Stimulated activated CD8-positive, alpha-beta memory T cell treated with anti-CD3 and anti-CD28 coated beads, Interleukin-4, amount 100 ng/mL, for 1 hour (primary cell): Measurements from ENCODE around the gene EFCAB14.
"Not testable (repeated sequence)": the region's sequence is repeated elsewhere in the genome, so short reads cannot be mapped to it uniquely, and the experiment has no call there.

Experiments used
- DNase-seq, 2 donors: peaks; one replicate each; pipeline ENCODE4 v3.0.0-alpha.2; 2020; ENCODE audit warnings: low read depth in 2 of 2, low spot score in 1 of 2

EFCAB14 gene, protein sequence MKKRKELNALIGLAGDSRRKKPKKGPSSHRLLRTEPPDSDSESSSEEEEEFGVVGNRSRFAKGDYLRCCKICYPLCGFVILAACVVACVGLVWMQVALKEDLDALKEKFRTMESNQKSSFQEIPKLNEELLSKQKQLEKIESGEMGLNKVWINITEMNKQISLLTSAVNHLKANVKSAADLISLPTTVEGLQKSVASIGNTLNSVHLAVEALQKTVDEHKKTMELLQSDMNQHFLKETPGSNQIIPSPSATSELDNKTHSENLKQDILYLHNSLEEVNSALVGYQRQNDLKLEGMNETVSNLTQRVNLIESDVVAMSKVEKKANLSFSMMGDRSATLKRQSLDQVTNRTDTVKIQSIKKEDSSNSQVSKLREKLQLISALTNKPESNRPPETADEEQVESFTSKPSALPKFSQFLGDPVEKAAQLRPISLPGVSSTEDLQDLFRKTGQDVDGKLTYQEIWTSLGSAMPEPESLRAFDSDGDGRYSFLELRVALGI

DNA sequence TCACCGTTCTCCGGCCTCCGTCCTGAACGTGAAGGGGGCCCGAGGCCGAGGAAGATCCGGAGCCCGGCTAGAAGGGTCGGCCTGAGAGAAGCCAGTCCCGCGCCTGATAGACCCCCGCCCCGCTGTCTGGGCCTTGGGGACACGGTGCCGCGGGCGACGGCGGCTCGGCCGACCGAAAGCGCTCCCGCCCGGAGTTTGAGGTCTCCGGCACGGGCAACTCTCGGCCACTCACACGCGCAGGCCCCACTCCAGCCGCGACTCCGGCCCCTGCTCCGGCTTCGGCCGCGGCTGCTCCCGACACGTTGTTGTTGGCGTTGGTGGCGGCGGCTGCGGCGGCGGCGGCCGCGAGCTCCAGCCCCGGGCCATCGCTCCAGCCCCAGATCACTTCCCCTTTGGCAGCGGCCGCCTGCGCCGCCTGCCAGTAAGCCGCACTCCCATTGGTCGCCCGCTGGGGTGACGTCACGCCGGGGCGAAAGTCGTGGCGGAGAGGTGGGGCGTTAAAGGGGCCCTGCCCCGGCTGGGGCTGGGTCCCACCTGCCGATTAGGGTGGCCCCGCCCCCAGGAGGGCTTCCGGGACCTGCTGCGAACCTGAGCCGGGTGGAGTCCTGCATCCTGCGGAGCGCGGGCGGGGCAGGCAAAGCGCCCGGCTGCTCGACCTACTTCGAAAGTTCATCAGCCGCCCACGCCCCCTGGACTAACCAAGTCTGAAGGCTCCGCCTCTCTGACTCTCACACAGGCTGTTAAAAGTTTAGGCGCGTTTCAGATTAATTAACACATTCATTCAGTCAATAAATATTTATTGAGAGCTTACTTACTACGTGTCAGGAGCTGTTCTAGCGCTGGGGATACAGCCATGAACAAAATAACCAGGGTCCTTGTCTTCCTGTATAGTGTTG lies at the start of gene EFCAB14:
Gene EFCAB14 (minus strand): TSS at position 388 of the 896 bp plus-strand sequence. CDS start 1,027 bp downstream, outside the sequence.
- peak; percentile 99 for DNase-seq

DNA sequence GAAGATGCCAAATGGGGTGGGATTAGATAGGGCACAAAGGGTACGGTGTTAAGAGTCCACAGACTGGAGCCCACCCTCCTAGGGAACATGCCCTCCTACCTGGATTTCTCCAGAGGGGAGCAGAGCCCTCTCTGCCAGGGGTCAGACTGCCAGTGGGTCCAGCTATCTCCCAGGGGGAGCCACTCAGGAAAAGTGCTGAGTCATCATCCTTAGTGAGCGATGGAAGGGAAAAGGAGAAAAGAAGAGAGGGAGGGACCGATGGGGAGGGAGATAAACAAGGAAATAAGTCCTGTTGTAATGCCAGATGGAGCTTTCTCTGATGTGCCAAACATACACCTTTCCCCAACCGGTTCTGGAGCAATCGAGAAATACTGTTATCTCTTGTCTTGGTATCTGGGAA lies 49.5 kb upstream of the EFCAB14 start:
- no peak for DNase-seq

DNA sequence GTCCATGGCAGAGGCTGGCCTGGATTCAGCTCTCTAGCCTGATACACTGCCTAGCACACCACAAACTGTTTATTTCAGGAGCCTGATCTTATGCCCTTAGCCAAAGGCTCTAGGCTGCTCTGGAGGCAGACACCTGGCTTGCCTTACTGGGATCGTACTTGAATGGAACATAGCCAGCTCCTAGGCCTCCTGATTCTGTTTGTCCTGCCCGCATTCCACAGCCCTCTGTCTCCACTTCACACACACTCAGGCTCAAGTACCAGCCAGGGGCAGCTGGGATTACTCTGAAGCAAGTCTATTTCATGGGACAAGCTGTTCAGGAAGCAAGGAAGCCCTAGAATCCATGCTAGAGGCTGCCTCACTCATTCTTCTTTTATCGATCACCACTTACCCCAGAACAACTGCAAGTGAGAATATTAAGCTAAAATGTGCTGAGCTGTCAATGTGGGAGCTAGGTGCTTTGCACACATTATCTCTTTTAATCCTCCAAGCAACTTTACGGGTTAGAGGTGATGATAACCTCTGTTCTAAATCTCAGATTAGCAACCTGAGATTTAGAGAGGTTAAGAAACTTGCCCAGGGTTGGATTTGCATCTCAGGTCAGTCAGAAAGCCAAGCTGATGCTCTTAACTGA lies 48.9 kb upstream of the EFCAB14 start:
- DNase-seq: no peak

DNA sequence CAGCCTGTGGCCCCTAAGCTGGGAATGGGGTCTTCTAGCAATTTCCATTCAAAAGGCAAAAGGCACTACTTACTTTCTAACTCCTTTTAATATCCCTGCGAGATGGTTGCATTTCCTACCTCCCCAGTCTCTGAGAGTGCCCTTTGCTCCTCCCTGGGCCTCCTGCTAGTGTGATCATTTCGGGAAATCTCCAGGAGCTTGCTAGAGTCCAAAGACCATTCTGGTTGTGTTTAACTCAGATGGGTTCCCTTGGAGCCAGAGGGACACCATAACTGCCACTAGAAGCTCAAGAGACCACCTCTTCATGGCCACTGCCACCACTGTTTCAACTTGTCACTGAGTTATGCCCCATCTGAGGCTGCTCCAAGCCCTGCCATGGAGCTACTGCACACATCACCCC lies 45.5 kb upstream of the EFCAB14 start:
- DNase-seq: no peak

DNA sequence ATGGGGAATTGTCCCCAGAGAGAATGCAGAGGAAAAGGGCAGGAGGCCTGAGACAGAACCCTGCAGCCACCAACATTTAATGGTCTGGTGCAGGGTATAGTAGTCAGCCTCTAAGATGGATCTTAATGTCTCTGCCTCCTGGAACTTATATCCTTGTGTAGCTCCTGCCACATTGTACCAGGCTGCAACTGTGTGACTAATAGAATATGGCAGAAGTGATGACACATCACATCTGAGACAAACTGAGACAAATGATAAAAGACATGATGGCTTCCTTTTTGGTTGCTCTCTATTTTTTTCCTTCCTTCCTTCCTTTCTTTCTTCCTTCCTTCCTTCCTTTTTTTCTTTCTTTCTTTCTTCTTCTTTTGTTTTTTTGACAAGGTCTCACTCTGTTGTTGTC lies 42.8 kb upstream of the EFCAB14 start:
- DNase-seq: no peak

DNA sequence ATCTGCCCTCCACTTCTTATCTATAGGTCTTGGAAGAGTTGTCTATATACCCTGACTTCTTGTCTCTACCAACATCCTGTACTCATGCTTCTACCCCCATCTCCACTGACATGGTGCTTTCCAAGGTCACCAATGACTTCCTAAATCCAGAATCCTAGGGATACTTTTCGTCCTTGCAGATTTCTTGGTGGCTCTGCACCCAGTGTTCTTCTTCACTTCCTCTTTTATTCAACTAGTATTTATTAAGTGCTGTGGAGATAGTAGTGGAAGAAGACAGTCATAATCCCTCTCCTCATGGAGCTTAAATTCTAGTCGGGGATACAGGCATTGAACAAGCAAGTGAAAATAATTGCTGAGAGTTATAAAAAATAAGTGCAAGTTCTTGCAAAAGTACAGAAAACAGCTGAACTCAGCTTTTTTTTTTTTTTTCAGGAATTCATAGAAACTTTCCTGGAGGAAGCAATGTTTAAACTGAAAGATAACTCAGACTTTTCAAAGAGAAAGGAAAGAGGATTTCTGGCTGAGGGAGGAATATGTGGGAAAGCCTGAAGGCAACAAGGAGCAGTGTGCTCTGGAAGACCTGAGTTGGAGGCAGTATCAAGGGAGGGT lies 41.7 kb upstream of the EFCAB14 start:
- DNase-seq: no peak

DNA sequence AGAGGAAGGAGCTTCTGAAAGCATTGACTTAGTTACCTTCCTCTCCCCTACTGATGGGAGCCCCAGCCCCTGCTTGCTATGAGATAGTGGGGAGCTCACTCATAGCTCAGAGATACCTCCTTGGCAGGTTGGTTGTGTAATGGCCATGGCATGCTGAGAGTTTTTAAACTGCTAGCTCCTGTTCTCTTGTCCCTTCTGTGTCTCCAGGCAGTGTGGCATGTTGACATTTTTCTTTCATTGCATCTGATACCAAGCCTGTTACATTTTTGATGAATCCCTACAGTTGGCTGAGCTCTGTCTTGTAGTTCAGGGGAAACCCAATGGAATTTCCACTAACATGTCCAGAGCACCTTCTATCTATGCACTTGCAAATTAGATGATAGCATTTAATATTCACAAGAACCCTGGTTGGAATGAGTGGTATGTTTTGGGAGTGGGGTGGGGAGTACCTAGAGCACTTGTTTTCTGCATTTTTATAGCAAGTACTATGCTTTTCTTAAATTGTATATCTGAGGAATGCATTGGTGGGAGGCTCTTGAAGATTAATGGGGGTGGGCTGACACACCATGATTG lies 39.1 kb upstream of the EFCAB14 start:
- DNase-seq: no peak

DNA sequence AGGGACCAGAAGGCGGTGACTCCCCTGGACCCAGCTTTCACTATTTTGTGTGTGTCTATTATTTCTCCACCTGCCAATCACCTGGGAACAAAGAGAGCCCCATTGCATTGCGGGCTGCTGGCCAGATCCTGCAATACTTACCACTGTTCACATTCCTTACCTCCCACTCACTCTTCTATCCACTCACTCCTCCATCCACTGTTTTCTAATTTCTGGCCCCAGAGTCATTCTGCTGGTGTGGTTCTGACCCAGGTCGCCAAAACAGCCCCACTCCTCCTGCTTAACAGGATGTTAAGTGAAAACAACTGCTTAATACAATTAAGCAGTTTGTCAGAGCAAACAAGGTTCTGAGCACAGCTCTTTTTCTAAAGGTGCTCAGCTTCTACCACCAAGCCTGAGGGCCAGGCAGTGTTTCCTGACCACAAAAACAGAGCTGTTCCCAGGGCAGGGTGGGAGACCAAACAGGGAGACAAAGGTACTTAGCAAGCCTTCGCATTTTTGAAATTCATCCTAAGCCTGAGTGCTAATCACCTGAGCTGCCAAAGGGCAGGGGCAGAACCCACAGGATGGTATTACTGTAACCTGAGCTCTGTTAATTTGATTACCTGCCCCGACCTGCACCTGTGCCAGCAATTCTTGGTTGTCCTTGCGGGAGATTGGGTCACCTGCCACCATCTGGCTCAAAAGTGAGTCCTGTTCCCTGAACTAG lies 38.5 kb upstream of the EFCAB14 start:
- no peak for DNase-seq

DNA sequence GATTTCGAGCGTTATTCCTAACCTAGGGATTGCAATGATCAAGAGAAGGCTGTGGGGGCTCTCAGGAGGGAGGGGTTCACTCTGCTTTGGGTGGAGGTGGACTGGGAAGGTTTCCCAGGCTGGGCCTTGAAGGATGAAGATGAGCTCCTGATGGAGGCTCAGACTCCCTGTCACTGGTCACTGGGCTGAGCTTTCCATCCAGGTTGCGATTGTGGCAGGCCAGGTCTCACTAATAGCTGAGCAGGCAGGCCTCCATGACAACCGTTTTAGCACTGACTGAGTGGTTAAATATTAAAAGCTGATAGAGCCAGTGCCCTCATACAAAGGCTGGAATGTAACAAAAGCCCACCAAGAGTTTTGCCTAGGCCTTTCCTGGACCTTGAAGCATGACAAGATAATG lies 36.2 kb upstream of the EFCAB14 start:
- DNase-seq: no peak

DNA sequence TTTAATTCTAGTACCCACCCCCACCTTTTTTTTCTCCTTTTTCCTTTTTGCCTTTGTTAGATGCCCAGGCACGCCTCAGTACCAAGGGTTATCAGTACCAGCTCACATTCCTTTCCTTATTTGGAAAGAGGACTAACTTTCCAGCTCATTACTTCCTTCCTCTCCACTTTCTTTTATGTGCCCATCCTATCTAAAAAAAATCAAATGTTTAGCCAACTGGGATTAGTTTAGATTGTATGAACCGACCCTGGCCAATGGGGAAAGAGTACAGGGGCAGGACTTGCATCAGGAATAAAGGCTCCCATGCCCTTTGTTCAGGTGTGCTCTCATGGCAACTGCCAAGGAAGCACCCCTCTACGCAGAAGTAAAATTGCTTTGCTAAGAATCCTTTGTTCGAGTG lies 35.8 kb upstream of the EFCAB14 start:
- not testable (repeated sequence) for DNase-seq

DNA sequence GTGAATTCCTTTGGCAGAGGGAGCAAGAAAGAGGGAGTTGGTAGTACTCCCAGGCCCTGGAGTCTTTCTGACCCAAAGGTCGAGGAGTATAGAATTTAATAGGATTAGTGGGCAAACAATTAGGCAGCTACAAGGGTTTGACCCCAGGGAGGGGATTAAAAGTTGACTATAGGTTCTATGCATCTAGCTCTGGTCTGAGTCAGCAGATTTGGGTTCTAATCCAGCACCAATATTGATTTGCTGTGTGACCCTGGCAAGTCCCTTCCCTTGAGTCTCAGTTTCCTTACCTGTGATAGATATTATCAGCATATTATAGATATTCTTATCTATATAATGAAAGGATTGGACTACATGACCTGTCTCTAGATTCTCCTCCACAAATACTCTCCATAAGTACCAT lies 35.1 kb upstream of the EFCAB14 start:
- DNase-seq: no peak

DNA sequence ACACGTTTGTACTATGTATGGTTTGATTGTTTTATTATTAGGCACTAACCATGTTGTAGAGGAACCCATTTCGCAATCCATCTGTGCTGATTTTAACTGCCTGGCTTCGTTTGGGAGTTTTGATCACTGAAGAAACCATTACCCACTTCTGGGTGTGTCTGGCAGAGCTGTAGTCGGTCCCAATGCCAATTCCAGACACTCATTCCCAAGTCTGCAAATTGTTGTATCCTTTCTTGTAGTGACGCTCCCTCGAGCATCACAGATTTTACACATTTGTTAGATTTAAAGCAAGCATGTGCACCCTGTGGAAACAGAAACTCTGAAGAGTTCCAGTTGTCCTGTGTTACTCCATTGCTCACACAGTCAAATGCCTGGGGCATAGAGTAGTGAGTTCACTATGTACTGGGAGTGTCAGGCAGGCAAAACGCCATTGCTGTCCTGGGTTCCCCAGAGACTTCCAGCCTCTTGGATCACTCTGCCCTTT lies 31.0 kb upstream of the EFCAB14 start:
- DNase-seq: no peak

DNA sequence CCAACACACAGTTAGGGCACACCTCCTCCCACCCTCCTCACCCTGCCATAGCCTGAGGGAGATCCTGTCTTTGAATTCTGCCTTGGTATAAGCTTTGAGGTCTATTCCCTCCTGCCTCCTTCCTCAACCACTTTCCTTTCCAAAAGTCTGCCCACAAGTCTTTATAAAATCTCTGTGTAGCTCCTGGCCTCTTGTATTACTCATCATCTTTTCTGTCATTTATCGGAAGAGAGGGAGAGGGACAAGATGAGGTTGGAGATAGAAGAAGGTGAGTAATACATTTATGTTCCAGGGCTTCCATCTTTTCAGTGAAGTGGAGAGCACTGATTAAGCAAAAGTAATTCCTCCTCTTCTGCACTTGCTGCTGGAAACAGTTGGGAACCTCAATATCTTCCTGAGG lies 30.5 kb upstream of the EFCAB14 start:
- DNase-seq: no peak

DNA sequence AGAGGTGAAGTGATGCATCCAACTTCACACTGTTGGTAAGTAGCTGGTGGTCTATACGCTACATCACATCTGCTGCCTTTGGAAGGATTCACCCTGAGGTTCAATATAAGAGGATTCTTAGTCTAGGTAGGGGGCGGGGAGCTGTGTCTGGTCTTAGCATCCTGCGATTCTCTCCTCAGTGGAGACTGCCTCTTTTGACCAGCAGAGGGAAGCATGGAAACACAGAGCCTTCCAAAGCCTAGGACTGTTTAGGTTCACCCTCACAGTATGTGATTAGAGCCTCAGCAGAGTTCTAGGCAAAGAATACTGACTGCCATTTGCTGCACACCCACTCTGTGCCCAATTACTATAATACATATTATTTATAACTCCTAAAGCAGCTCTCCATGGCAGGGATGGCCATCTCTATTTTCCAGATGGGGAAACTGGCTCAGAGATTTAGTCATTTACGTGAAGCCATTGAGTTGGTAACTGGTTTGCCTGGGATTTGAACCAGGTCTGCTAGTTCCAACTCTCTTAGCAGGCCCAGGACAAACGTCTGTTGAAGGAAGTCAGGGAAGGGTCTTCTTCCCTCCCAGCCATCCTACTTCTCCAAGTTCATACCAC lies 28.9 kb upstream of the EFCAB14 start:
- no peak for DNase-seq

DNA sequence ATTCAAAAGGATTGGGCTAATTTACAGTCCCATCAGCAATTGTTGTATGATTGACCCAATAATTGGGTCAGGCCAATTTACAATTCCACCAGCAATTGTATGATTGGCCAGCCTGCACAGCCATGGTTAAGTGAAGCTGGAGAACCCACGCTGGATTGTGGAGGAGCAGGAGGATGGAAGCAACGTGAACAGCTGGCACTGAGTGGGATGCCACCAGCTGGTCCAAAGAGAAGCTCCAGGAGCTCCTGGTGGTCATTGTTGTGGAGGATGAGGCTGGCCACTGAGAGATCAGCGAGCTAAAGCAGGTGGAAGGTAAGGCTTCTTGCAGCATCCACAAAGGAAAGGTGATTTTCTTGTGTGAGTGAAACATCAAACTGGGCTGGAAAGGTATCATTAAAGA lies 23.2 kb upstream of the EFCAB14 start:
- DNase-seq: no peak

DNA sequence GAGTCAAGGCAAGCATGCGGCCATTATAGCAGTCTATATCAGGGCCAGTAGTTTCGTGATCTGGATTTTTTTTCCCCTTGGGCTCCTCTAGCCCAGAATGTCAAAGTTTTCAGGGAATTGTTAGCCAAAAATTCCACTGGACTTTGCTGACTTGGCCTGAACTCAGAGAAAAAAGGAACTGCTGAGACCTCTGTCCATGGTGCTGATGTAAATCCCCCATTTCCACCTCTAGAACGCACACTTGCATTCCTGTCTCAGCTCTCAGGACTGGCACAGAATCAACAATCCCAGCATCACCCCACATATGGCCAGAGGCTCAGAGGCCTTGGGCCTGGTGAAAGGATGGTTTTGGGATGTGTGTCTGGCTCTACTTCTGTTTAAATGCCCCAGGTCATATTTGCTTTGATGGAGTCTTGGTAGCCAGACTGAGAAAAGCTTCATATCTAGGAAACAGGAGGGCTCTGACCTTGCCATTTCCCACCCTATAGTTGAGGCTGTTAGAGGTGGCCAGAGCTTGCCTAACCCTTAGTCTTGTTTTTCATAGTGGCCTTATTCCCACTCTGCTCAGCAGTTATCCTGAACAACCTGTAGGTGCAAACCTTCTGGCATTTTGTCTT lies 16.9 kb upstream of the EFCAB14 start:
- no peak for DNase-seq

DNA sequence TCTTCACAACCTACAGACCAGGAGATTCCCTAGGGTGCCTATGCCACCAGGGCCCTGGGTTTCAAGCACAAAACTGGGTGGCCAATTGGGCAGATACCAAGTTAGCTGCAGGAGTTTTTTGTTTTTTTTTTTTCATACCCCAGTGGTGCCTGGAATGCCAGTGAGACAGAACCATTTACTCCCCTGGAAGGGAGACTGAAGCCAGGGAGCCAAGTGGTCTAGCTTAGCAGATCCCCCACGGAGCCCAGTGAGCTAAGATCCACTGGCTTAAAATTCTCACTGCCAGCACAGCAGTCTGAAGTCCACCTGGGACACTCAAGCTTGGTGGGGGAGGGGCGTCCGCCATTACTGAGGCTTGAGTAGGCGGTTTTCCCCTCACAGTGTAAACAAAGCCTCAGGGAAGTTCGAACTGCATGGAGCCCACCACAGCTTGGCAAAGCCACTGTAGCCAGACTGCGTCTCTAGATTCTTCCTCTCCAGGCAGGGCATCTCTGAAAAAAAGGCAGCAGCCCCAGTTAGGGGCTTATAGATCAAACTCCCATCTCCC lies 9.5 kb upstream of the EFCAB14 start:
- not testable (repeated sequence) for DNase-seq

DNA sequence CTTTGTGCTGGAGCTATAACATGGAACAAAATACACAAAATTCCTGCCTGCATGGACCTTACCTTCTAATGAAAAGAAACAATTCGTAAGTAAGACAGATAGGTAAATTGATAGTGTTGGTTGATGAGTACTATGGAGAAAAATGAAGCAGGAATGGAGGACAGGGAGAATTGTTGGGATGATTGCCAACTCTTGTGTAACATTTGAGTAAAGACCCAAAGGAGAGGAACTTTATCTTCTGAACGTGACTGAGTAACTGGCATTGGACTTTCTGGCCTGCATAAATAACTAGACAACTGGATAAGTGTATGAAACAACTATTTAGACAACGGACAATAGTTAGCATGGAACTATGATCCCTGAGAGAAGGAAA lies 6.8 kb upstream of the EFCAB14 start:
- no peak for DNase-seq
